ENCODE results near the gene METTL21C.

The METTL21C gene

DNA sequence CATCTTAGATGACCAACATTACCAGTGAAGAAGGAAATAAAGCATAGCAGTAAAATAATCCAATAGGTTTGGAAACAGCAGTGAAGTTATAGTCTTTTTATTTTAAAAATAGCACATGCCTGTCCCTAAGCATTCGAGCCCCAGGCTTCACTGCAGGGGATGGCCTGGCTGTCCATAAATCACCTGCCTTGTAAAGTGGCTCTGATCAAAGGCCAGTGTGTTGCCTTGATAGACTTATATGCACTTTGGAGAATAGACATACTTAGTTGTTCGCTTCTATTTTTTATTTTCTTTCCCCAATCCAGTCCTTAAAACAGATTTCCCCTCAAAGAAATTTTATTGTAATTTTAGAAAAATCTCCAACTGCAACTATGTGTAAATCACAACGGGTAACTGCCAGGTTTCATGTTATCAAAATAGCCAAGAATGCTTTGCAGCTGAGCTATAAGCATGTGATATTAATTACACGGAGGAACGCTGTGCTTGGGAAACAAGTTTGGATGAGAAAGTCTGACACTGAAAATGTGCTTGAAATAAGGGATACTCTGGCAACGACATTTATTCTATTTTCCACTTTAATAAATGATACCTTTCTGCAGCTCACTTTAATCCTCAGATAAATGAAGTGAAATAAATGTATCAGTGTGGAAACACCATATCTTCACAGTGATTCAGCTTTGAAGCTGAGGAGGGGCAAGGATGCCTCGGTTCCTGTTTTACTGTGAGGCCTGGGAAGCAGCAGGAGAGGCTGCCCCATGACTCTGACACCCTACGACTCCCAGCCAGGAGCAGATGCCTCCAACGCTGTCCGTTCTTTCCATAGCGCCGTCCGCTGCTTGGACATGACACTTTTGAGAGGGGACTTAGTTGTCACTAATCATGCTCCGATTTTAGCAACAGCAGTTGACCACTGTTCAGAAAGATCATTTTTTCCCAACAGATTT, 5.5 kb upstream of the METTL21C start:
- Histone ChIP-seq H3K27me3 (no peaks in the 10 kb centered on the region; the same call in 1 of the 2 replicates), H3K36me3 (no peaks in the 10 kb centered on the region), H3K4me3 (ENCODE audit: low read depth, low read length) (no peak overlapping the region), H3K4me1 (no peaks in the 10 kb centered on the region), H3K9me3 (peaks cover 3% of the 10 kb centered on the region)
- no peak for DNase-seq
- TF ChIP-seq, protein P1, sequence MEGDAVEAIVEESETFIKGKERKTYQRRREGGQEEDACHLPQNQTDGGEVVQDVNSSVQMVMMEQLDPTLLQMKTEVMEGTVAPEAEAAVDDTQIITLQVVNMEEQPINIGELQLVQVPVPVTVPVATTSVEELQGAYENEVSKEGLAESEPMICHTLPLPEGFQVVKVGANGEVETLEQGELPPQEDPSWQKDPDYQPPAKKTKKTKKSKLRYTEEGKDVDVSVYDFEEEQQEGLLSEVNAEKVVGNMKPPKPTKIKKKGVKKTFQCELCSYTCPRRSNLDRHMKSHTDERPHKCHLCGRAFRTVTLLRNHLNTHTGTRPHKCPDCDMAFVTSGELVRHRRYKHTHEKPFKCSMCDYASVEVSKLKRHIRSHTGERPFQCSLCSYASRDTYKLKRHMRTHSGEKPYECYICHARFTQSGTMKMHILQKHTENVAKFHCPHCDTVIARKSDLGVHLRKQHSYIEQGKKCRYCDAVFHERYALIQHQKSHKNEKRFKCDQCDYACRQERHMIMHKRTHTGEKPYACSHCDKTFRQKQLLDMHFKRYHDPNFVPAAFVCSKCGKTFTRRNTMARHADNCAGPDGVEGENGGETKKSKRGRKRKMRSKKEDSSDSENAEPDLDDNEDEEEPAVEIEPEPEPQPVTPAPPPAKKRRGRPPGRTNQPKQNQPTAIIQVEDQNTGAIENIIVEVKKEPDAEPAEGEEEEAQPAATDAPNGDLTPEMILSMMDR (IDR thresholded peaks at IDR 0.05; ENCODE audit: low read depth, low read length) = no peak

- Histone ChIP-seq H3K9me3 (peaks cover 3% of the 10 kb centered on the region), H3K4me1 (no peaks in the 10 kb centered on the region), H3K27me3 (no peaks in the 10 kb centered on the region; the same call in 1 of the 2 replicates), H3K4me3 (ENCODE audit: low read depth, low read length) (no peak overlapping the region), H3K36me3 (no peaks in the 10 kb centered on the region)
- DNase-seq = no peak
- TF ChIP-seq, protein P1 (IDR thresholded peaks at IDR 0.05; ENCODE audit: low read depth, low read length) = no peak
These were observed 4.7 kb upstream of the METTL21C start for GRCh38 chr13:102699504-102699903.

DNA sequence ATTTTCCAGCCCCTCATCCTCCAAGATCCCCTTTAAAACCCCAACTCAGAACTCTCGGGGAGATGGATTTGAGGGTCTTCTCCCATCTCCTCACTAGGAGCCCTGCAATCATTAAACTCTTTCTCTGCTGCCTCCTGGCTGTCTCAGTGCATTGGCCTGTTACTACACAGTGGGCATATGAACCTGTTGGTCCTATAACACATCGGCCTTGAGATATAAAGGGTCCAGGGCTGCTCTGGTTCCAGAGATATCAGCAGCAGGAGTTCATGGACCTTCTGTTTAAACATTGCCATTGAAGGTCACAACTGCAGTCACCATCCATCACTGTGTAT, 3.8 kb upstream of the METTL21C start:
- TF ChIP-seq, protein P1 (IDR thresholded peaks at IDR 0.05; ENCODE audit: low read depth, low read length) = no peak
- Histone ChIP-seq H3K36me3 (no peaks in the 10 kb centered on the region), H3K27me3 (no peaks in the 10 kb centered on the region; the same call in 1 of the 2 replicates), H3K4me1 (no peaks in the 10 kb centered on the region), H3K4me3 (ENCODE audit: low read depth, low read length) (no peak overlapping the region), H3K9me3 (peaks cover 3% of the 10 kb centered on the region)
- DNase-seq = no peak

DNA sequence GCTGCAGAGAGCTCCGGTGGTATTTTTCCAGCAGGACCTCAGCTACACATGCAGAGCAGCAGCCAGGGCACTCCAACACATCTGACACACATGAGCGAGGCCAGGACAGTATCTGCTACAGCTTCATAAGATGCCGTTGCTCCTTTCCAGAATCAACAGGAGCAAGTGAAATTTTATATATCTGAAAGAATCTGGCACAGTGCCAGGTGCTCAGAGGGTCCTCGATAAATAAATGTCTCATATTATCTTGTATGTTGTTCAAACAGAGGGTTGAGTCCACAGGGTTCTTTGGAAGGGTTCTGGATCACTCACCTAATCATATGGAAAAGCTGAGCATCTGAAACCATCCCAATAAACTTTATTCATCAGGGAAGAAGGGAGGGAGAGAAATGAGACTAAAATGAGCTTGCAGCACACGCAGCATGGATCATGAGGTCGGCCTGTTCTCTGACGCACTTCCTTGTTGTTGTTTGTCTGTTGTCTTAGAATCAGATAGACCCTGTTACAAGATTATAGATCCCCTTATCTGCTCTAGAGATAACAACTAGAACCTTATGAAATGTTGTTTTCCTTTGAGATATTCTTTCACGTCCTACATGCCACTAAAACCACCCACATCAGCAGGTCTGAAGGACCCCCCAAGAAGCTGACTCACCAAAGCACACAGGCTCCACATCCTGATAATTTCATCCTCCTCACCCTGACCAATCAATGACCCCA, 3.2 kb upstream of the METTL21C start:
- Histone ChIP-seq H3K27me3 (no peaks in the 10 kb centered on the region; the same call in 1 of the 2 replicates), H3K4me3 (ENCODE audit: low read depth, low read length) (no peak overlapping the region), H3K9me3 (peaks cover 3% of the 10 kb centered on the region), H3K36me3 (no peaks in the 10 kb centered on the region), H3K4me1 (no peaks in the 10 kb centered on the region)
- no peak for DNase-seq
- TF ChIP-seq, protein P1 (IDR thresholded peaks at IDR 0.05; ENCODE audit: low read depth, low read length) = no peak

DNA sequence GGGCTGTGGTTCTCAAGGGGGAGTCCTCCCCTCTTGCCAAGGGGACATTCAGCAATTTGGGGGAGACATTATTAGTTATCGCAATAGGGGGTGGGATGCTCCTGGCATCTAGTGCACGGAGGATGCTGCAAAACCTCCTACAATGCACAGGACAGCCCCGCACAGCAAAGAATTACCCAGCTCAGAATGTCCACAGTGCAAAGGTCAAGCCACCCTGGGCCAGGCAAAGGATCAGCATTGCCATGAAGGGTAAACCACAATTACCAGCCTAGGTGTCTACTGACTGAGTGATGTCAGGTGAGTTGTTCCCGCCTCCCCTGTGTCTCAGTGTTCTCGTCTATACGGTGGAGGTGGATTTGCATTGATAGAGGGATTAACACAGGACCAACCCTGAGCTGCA, 2.4 kb upstream of the METTL21C start:
- no peak for DNase-seq
- Histone ChIP-seq H3K36me3 (no peaks in the 10 kb centered on the region), H3K27me3 (no peaks in the 10 kb centered on the region; the same call in 1 of the 2 replicates), H3K4me3 (ENCODE audit: low read depth, low read length) (no peak overlapping the region), H3K4me1 (no peaks in the 10 kb centered on the region), H3K9me3 (peaks cover 3% of the 10 kb centered on the region)
- TF ChIP-seq, protein P1 (IDR thresholded peaks at IDR 0.05; ENCODE audit: low read depth, low read length) = no peak
